Measurements from ENCODE around the gene KRTAP10-6.
"Not testable (repeated sequence)": the region's sequence is repeated elsewhere in the genome, so short reads cannot be mapped to it uniquely, and the experiment has no call there.

KRTAP10-6 gene

DNA sequence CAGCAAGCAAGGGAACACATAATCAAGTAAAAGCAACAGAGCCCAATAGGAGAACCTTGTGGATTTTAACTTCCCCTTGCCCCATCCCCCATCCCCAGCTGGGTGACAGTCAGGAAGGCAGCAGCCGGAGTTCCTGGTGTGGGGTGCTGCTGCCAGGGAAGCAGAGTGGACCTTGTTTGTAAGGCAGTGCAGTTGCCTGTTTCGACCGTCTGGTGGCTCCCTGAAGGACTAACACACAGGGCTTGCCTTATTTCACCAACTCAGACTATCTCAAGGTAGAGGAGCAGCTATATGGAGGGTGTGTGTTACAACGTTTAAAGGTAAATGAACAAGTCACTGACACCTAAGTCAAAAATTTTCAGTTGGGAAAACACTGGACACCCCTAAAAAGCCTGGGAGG is 26.2 kb upstream of the KRTAP10-6 start:
- DNase-seq (ENCODE audit: low read depth in 2 of 2) = no peak

DNA sequence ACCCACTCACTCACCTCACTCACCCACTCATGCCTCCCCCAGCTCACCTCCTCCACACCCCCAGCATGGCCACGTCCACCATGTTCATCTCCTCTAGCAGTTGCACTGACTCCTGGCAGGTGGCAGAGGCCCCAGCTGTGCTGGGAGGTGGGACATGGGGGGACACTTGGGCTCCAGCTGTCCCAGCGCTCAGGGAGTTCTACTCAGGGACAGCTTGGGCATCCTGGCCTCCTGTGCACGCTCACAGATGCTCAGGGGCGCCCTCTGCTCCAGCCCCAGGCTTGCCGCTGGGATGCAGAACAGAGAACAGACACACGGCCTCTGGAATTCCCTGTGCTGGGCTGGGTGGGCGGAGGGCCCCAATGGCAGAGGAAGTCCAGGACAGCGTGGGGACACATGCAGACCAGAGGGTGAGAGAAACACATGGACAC is 24.8 kb upstream of the KRTAP10-6 start:
- DNase-seq (ENCODE audit: low read depth in 2 of 2) = no peak

DNA sequence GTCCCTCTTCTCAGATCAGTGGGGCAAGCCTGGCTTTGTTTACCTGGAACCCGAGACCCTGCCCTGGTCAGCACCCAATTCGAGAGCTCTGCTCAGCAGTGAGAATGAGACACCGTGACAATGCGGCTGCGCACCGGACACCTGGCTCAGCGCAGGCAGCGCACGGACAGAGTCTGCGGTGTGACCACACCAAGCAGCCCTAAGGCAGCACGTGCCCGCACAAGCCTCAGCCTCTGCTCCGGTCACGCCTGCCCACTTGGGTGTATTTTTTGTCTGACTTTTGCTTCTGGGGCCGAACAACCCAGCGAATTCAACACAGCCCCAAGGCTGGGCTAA is 24.3 kb upstream of the KRTAP10-6 start:
- no peak for DNase-seq (ENCODE audit: low read depth in 2 of 2)

DNA sequence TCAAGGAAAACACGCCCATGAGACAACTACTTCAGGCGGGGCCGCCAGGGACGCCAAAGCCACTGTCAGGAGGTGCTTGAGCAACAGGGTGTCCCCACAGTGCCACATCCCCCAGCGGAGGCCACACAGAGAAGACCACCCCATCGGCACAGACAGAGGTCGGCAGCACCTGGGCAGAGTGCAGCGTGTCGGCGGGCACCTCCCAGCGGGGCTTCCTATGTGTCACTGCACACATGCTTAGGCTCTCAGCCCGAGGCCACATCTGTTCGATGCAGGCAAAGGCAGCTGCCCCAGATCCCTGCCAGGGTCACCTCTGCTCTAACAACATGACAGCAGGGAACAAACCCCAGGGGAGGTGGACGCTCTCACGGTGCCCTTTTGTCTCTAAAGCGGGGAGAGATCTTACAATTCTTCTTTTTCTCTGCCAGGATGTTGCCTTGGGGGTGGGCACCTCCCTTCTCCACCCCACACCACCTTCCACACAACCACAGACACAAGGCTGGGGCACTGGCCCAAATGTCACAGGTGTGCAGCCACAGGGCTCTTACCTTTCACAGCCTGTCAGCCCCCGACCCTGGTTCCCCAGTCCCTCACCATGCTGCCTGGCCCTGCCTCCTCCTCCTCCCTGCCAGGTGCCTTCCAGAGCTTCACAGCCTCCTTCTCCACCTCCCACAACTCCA is 23.7 kb upstream of the KRTAP10-6 start:
- DNase-seq (ENCODE audit: low read depth in 2 of 2) = no peak

DNA sequence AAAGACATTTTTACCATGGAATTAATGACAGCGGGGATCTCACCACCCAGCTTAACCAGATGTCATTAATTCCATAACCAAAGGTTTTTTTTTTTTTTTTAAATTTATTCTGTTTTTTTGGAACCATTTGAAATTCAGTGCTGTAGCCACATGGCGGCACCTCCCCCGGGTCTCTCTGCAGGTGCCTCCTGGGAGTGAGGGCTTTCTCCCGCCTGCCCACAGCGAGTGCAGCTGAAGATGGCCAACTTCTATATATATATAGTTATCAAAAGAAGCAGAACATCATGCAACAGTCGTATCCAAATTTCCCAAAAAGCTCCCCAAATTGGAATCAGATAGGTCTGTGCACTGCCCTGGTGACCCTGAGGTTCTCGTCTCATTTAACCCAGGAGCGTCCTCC is 23.2 kb upstream of the KRTAP10-6 start:
- no peak for DNase-seq (ENCODE audit: low read depth in 2 of 2)

DNA sequence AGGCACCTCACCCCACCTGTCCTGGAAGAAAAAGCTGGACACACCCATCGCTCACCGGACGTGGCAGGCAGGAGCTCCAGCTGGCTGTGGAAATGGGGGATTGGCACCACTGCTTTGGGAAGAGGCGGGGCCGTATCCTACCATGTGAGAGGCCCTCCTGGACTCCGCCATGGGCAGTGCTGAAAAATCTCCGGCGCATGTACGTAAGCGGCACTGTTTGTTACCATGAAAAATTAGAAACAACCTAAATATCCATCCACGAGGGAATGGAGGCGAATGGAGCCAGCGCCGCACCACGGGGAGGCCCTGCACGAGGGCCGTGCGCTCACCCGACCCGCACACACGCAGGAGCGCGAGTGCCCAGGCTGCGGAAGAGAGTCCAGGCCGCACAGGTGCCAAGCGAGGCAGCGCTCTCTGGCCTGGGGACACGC is 22.7 kb upstream of the KRTAP10-6 start:
- no peak for DNase-seq (ENCODE audit: low read depth in 2 of 2)

DNA sequence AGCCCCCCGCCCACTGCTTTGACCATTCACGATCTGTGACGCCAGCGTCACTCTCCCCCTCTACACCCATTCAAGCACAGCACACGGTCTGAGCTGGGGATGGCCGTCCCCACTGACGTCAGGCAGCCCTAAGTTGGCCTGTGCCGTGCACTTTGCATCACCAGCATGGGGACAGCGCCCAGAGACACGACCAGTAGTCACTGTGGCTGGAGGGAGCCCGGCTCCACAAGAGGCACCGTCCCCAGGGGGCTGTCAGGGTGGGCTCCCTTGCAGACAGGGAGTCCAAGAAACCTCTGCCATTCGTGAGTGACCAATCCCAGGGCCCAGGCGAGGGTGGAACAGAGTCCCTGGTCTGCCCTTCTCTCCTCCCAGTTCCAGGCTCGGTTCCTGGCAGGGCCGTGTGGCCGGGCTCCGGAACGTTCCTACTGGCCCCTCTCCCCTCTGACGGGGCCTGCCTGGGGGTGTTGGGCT is 21.9 kb upstream of the KRTAP10-6 start:
- DNase-seq (ENCODE audit: low read depth in 2 of 2) = no peak

DNA sequence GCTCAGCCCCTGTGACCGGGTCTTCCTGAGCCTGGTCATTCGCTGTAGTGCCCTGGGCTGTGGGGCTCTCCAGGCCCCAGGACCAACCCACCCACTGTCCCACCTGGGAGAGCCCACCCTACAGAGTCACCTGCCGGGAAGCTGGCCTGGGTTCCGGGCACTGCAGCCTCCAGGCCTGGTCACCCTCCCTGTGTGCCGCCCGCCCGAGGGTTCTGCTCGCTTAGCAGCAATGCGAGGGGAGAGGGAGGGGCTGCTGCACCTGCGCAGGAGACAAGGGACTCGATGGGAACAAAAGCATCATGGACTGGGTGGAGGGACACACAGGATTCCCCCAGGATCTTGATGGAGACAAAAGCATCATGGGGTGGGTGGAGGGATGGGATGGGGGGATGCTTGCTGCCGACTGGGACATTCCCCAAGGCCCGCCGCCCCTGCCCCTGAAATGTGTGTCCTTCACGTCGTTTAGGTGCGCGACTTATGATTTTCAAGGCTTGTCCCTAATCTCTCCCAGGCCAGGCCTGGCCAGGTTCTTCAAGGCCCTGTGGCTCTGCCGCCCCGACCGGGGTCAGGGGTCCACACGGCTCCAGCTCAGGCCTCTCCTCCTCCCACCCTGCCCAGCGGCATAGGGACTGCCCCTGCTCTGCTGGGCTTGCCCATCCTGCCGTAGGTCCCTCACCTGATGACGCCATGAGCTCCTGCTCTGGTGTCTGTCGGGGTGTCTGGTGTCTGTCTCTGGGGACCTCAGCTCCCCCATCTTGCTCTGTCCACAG is 21.3 kb upstream of the KRTAP10-6 start:
- DNase-seq (ENCODE audit: low read depth in 2 of 2) = no peak

DNA sequence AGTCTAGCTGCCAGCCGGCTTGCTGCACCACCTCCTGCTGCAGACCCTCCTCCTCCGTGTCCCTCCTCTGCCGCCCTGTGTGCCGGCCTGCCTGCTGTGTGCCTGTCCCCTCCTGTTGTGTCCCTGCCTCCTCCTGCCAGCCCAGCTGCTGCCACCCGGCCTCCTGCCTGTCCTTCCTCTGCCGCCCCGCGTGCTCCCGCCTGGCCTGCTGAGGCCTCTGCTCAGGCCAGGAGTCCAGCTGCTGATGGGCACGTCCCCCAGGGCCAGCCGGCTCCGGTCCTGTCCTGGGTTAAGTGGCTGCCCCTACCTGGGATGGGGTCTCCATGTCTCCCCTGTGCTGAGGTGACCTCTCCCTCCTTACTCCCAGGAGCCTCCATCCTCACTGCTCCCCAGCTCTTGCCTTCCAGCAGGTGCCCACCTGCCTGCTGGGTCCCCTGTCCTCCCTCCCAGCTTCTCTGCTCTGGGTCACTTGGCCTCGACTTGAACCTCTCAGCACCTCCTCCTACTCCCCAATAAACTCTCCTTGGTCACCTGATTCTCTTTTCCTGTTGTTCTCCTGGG is 20.4 kb upstream of the KRTAP10-6 start:
- DNase-seq (ENCODE audit: low read depth in 2 of 2) = no peak

DNA sequence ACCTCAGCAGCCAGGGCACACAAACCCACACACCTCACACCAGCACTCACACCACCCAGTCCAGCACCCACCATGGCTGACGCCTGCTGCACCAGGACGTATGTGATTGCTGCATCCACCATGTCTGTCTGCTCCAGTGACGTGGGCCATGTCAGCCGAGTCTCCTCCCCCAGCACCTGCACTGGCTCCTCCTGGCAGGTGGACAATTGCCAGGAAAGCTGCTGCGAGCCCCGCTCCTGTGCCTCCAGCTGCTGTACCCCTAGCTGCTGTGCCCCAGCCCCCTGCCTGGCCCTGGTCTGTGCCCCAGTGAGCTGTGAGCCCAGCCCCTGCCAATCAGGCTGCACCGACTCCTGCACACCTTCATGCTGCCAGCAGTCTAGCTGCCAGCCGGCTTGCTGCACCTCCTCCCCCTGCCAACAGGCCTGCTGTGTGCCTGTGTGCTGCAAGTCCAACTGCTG is 19.8 kb upstream of the KRTAP10-6 start, which contains the start of gene KRTAP10-8:
KRTAP10-8 (plus strand) TSS at position 51 of the 458 bp plus-strand sequence; CDS start at position 73, 22 bp downstream.
- no peak for DNase-seq (ENCODE audit: low read depth in 2 of 2)

DNA sequence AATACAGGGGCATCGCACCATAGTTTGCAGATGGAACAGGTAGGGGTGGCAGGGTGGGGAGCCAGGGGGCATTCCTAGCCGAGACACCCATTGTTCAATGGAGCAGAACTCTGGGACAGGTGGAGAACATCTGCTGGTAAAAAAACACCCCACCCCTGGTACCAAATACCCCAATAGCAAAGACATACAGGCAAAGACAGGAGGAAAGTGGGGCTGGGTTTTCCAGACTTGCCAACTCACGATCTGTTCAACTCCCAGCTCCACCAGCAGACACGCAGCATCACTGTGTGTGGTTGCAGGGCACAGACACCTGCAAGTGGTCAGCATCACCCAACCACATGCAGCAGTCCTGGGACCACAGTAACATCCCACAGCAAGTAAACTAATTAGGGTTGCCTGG is 19.2 kb upstream of the KRTAP10-6 start:
- DNase-seq (ENCODE audit: low read depth in 2 of 2) = no peak

DNA sequence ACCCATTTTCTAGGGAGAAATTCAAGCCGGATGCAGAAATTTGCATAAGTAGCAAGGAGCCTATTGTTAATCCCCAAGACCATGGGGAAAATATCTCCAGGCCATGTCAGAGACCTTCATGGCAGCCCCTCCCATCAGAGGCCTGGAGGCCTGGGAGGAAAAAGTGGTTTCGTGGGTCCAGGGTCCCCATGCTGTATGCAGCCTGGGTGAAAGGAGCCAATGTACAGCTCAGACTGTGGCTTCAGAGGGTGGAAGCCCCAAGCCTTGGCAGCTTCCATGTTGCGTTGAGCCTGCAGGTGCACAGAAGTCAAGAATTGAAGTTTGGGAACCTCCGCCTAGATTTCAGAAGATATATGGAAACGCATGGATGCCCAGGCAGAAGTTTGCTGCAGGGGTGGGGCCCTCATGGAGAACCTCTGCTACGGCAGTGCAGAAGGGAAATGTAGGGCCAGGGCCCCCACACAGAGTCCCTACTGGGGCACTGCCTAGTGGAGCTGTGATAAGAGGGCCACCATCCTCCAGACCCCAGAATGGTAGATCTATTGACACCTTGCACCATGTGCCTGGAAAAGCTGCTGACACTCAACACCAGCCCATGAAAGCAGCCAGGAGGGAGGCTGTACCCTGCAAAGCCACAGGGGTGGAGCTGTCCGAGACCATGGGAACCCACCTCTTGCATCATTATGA is 18.0 kb upstream of the KRTAP10-6 start:
- DNase-seq (ENCODE audit: low read depth in 2 of 2) = not testable (repeated sequence)

DNA sequence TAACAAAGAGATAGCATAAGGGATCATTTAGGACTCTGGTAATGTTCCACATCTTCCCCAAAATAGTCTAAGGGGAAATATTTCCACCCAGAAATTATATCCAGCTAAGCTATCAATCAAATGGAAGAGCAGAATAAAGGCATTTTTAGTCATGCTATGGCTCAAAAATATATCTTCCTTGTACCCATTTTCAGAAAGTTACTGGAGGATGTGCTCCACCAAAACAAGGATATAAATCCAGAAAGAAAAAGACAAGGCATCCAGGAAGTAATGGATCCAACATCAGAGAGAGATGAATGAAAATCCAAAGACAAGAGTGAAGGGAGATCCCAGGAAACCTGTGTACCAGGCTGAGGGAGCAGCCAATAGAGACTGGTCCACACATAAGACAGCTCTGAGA is 16.9 kb upstream of the KRTAP10-6 start:
- no peak for DNase-seq (ENCODE audit: low read depth in 2 of 2)

DNA sequence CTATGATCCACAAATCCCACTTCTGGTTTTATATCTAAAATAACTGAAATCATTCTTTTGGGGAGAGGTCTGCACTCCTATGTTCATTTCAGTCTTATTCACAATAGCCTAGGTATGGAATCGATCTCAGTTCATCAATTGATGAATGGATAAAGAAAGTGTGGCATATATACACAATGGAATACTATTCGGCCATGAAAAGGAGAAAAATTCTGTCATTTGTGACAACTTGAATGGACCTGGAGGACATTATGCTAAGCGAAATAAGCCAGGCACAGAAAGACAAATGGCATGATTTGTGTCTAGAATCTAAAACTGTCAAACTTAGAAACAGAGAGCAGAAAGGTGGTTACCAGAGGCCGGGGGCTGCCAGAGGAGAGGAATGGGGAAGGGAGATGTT is 14.2 kb upstream of the KRTAP10-6 start:
- DNase-seq (ENCODE audit: low read depth in 2 of 2) = no peak

DNA sequence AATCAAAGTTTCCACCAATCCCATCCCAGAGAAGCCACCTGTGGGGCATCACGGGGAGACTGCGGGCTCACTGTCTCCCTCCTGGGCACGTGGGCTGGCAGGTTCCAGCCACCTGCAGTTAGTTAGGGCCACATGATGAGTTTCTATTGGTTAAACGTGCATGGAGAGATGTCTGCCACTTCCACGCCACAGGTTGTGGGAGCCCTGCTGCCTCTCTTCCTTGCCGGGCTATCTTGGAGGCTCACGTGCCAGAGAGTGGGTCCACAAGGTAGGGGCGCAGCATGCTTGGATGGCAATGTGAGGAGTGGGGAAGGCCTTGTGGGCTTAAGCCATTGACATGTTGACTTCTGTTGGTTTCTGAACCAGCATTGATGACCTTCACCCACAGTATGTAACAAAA is 11.6 kb upstream of the KRTAP10-6 start:
- no peak for DNase-seq (ENCODE audit: low read depth in 2 of 2)

DNA sequence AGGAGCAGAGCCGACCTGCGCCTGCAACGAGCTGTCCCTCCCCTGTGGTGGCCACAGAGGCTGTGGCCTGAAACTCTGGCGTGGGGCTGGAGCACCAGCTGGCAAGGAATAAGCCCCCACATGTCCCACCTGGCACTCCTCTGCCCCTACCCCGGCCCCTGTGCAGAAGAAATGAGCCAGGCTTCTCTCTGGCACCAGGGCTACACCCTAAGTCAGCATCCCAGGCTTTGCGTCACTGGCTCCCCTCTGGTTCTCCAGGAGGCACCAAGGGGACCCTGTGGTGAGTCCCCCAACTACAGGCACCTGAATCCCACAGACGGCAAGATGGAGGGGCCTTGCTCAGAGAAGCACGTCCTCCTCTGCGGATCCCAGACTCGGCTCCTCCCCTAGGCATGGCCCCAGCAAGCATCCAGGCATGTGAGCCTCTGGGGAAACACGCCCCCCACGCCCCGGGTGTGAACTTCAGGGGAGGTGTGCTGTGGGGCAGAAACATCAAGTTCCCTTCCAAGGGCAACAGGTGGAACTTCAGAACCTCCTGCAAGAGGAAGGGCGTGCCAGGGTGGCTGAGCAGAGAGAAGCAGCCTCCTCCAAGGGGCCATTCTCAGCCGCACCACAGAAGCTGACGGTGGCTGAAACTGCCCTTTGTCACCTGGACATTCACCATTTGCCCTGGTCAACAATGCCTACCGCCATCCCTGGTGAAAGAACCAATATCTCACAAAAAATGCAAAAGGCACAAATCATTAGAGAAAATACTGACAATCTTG is 11.0 kb upstream of the KRTAP10-6 start:
- DNase-seq (ENCODE audit: low read depth in 2 of 2) = no peak

DNA sequence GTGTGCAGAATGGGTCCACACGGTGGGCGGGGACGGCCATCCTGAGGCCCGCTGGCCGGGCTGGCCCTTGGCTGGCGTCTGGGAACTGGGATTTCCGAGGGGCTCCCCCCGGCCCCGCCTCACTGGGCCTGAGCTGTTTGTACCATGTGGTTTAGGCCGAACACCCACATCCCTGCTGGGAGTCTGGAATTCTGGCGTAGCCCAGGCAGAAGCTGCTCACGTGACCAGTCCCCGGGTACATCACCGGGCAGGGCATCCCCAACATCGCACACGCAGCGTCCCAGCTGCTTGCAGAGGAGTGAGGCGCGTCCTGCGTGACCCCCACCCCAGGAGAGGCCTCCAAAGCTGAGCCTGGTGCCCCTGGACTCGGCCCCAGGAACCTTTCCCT is 10.2 kb upstream of the KRTAP10-6 start:
- no peak for DNase-seq (ENCODE audit: low read depth in 2 of 2)

DNA sequence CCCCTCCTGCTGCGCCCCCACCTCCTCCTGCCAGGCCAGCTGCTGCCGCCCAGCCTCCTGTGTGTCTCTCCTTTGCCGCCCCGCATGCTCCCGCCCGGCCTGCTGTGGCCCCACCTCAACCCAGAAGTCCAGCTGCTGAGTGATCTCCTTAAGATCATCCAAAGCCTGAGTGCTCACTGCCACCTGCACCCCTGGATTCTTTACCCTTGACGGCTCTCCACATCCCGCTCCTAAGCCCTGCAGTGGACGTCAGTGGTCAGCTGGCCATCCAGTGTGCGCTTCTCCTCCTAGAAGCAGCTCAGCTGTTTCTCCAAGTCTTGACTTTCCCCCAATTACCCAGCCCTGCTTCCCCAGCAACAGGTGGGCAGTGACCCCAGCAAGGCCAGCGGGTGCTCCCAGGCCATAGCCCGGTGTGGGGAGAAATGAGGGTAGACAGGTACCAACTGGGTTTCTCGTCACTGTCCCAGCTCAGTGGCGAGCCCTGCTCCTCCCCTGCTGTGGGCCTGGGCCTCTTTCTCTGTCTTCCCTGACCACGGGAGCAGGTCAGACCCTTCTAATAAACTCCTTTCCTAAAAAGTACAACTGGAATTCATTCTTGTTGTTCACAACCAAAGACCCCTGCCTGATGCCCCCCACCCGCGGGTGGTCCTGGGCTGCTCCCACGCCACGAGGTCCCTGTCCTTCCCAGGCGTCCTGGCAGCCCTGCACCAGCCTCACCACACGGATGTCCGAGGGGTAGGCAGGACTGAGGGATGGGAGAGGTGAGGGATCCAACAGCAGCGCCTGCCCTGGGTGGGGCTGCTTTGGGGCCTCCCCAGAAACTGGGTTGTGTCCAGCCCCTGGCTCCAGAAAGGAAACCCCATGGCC is 9.5 kb upstream of the KRTAP10-6 start:
- no peak for DNase-seq (ENCODE audit: low read depth in 2 of 2)

DNA sequence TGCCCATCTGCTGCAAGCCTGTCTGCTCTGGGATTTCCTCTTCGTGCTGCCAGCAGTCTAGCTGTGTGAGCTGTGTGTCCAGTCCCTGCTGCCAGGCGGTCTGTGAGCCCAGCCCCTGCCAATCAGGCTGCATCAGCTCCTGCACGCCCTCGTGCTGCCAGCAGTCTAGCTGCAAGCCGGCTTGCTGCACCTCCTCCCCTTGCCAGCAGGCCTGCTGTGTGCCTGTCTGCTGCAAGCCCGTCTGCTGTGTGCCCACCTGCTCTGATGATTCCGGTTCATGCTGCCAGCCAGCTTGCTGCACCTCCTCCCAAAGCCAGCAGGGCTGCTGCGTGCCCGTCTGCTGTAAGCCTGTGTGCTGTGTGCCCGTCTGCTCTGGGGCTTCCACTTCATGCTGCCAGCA is 8.8 kb upstream of the KRTAP10-6 start:
- DNase-seq (ENCODE audit: low read depth in 2 of 2) = not testable (repeated sequence)

Data from stimulated activated CD8-positive, alpha-beta memory T cell treated with anti-CD3 and anti-CD28 coated beads, Interleukin-2, amount 100 ng/mL, for 1 hour (primary cell).